ENCODE results near the gene KIF26A.

DNA sequence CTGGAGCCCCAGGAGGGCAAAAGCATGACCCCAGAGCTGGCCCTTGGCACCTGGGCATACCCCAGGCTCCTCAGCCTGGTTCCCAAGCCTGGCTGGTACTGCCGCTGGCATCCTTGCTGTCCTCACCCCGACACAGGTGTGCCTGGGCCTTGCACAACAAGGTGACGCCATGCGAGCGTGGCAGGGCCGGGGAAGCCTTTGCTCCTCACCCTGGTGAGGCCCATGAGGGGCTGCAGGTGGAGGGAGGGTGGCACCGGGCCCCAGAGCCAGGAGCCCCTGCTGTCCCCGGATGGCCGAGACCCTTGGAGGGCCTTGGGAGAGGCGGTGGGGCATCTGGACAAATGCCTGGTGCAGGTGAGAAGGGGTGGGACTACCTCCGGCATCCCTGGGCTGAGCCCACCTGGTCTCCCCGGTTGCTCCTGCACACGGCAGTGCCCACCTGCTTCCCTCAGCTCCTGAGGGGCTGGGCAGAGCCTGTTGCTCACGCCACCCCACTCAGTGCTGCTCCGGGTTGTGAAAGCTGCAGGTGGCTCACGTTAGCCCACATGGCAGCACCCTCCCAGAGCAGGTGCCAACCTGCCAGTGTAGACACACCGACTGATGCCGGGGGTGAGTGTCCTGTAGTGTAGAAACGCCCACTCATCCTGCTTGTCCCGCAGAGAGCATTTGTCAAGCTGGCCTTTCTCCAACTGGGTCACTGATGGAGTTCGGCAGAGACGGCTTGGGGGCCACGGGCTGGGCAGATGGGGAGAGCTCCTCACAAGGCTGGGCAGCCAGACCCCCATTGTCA lies 24.6 kb upstream of the KIF26A start:
- TF ChIP-seq, protein P1, sequence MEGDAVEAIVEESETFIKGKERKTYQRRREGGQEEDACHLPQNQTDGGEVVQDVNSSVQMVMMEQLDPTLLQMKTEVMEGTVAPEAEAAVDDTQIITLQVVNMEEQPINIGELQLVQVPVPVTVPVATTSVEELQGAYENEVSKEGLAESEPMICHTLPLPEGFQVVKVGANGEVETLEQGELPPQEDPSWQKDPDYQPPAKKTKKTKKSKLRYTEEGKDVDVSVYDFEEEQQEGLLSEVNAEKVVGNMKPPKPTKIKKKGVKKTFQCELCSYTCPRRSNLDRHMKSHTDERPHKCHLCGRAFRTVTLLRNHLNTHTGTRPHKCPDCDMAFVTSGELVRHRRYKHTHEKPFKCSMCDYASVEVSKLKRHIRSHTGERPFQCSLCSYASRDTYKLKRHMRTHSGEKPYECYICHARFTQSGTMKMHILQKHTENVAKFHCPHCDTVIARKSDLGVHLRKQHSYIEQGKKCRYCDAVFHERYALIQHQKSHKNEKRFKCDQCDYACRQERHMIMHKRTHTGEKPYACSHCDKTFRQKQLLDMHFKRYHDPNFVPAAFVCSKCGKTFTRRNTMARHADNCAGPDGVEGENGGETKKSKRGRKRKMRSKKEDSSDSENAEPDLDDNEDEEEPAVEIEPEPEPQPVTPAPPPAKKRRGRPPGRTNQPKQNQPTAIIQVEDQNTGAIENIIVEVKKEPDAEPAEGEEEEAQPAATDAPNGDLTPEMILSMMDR (IDR thresholded peaks at IDR 0.05 in 4 of 5, conservative IDR thresholded peaks at IDR 0.05 in 1 of 5) = no peak
- no peak for TF ChIP-seq POLR2A (IDR thresholded peaks at IDR 0.05)
